H1 (cell line): Measurements from ENCODE around the gene EML5.

Source experiments
- ASH2L ChIP-seq: fragments of 200-600, 300-600 bp; sonication (generic); IDR thresholded peaks from one replicate; pipeline ENCODE4 v1.7.1; 2017; ENCODE audit warnings: low read length
- CBX5 ChIP-seq: fragments of 300-800, 300-1000 bp; sonication (generic); IDR thresholded peaks from 2 replicates; pipeline ENCODE4 v1.7.1; 2016; ENCODE audit warnings: antibody characterized with exemption, low read length, low read depth
- CBX8 ChIP-seq: fragments of 300-800, 300-1000 bp; sonication (generic); IDR thresholded peaks from 2 replicates; pipeline ENCODE4 v1.7.1; 2016; ENCODE audit warnings: low read depth, low read length, borderline replicate concordance
- CEBPB ChIP-seq: IDR thresholded peaks from 2 replicates; pipeline ENCODE4 v1.6.1; 2012; ENCODE audit warnings: low read depth, low read length
- CTCF ChIP-seq, 3 experiments: IDR thresholded peaks; 1 replicate in 2 of 3; 2 replicates in 1 of 3; pipeline versions ENCODE4 v1.5.1 to v1.6.1; 2011; ENCODE audit warnings: low read length in 3 of 3, mild to moderate bottlenecking in 3 of 3, inconsistent platforms in 2 of 3, low read depth in 1 of 3, moderate library complexity in 1 of 3; ENCODE audit not compliant: insufficient read depth in 1 of 3; ENCODE audit errors: control extremely low read depth in 1 of 3
- EZH2 ChIP-seq: fragments of 200-600 bp; sonication (generic); IDR thresholded peaks from 2 replicates; pipeline ENCODE4 v1.7.1; 2012; ENCODE audit warnings: low read depth, mild to moderate bottlenecking, moderate library complexity, low read length, inconsistent platforms; ENCODE audit not compliant: severe bottlenecking
- HDAC2 ChIP-seq, 2 experiments: fragments of 300-600 bp in 1 of 2; sonication (generic) in 1 of 2; IDR thresholded peaks; 2 replicates each; pipeline ENCODE4 v1.6.1; 2011 to 2012; ENCODE audit warnings: low read depth in 2 of 2, low read length in 2 of 2, mild to moderate bottlenecking in 2 of 2, moderate library complexity in 2 of 2, borderline replicate concordance in 1 of 2, inconsistent platforms in 1 of 2
- JUND ChIP-seq: IDR thresholded peaks from 2 replicates; pipeline ENCODE4 v1.6.1; 2011; ENCODE audit warnings: mild to moderate bottlenecking, improper control_type of control experiment, low read length
- POLR2A ChIP-seq, 2 experiments: IDR thresholded peaks; 1 replicate in 1 of 2; 2 replicates in 1 of 2; pipeline ENCODE4 v1.6.1; 2011; ENCODE audit warnings: low read depth in 2 of 2, low read length in 2 of 2, mild to moderate bottlenecking in 2 of 2; ENCODE audit errors: control extremely low read depth in 1 of 2
- RNF2 ChIP-seq: fragments of 200-900, 300-1000 bp; sonication (generic); IDR thresholded peaks from 2 replicates; pipeline ENCODE4 v1.7.1; 2016; ENCODE audit warnings: borderline replicate concordance, low read depth, mild to moderate bottlenecking, antibody characterized with exemption, low read length; ENCODE audit not compliant: poor library complexity, severe bottlenecking; ENCODE audit errors: missing control alignments
- SIX5 ChIP-seq: IDR thresholded peaks from 2 replicates; pipeline ENCODE4 v1.6.1; 2011; ENCODE audit warnings: mild to moderate bottlenecking, low read depth, low read length
- TAF1 ChIP-seq: IDR thresholded peaks from 2 replicates; pipeline ENCODE4 v1.6.1; 2011; ENCODE audit warnings: mild to moderate bottlenecking, low read depth, low read length
- TBP ChIP-seq: IDR thresholded peaks from 2 replicates; pipeline ENCODE4 v1.6.1; 2011; ENCODE audit warnings: low read depth, low read length, improper control_type of control experiment
- TEAD4 ChIP-seq: IDR thresholded peaks from 2 replicates; pipeline ENCODE4 v1.6.1; 2012; ENCODE audit warnings: low read depth, low read length, inconsistent platforms, mixed read lengths

- TF ChIP-seq POLR2A (IDR thresholded peaks at IDR 0.05; ENCODE audit: control extremely low read depth in 1 of 2, low read depth in 2 of 2, low read length in 2 of 2) (peak; percentile 79 to 85), CTCF (IDR thresholded peaks at IDR 0.05; ENCODE audit: control extremely low read depth in 1 of 3, insufficient read depth in 1 of 3, low read depth in 1 of 3, low read length in 3 of 3) (no peak), TAF1 (peak; percentile 77), CBX8 (no peak), RNF2 (no peak), TBP (peak; percentile 49; the same call in 1 of the 2 replicates), ASH2L (peak; percentile 90), CEBPB (no peak), JUND (no peak), TEAD4 (no peak), CBX5 (no peak), SIX5 (no peak), HDAC2 (IDR thresholded peaks at IDR 0.05; ENCODE audit: borderline replicate concordance in 1 of 2, low read depth in 2 of 2, low read length in 2 of 2) (peak in 1 of 2 experiments; percentile 54; a peak in 1 of 4 replicates), EZH2 (no peak)
Measured at GRCh38 chr14:88562831-88563686, 229.7 kb downstream of the EML5 start, which contains the start of gene ZC3H14.
